HG03521 (cell line): Measurements from ENCODE around the gene EFS.
"Not testable (repeated sequence)": the region's sequence is repeated elsewhere in the genome, so short reads cannot be mapped to it uniquely, and the experiment has no call there.

Experiments used
- ATAC-seq: cut with Tn5 transposase; IDR thresholded peaks from one replicate; pipeline ENCODE4 v1.9.1; 2021; ENCODE audit warnings: mild to moderate bottlenecking, moderate library complexity; ENCODE audit not compliant: unreplicated experiment

Gene EFS

GRCh38 chr14:23339506-23340268 is 25.3 kb downstream of the EFS start:
- no peak for ATAC-seq

DNA sequence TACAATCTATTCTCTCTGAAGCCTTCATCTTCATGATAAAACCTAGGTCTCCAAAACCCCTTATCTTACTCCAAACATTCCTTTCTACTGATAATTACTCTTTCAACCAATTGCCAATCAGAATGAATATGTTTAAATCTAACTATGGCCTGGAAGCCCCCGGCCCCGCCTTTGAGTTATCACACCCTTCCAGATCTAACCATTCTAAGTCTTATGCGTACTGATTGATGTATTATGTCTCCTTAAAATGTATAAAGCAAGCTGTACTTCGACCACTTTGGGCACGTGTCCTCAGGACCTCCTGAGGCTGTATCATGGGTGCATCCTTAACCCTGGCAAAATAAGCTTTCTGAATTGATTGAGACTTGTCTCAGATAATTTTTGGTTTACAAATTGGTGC is 29.3 kb downstream of the EFS start:
- ATAC-seq = no peak

DNA sequence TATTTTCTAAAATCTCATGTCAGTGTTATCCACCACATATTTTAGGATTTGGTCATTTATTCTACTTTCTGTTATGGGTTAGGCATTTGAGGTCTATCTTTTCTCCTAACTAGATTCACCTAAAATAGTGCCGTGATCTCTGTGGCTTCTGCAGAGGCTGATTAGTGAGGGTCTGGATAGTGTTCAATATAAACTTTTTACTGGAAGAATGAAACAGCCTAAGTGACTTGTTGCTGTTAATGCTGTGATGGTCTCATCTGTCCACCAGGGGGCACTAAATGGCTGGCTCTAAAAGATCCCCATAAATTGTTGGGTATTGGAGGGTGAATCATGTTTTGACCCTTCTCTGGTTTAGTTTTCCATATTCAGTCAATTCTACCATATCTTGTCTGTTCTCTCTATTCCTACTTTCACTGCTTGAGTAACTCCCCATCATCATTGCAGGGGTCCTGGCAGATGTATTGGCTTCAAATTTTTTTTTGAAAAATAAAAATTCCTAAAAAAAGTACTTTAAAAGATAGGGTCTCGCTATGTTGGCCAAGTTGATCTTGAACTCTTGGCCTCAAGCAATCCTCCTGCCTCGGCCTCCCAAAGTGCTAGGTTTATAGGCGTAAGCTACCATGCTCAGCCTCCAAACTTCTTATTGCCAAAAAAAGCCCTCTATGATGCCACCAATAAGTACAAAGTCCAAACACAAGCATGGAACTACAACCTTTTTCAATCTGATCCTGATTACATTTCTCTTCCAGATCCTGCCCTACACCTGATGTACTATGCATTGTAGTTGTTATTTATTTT is 36.8 kb downstream of the EFS start:
- no peak for ATAC-seq

- no peak for ATAC-seq
These were observed 38.3 kb downstream of the EFS start for GRCh38 chr14:23326491-23327332.

GRCh38 chr14:23325746-23326145 is 39.2 kb downstream of the EFS start:
- ATAC-seq = not testable (repeated sequence)

- ATAC-seq = no peak
These were observed 40.0 kb downstream of the EFS start for GRCh38 chr14:23324993-23325392.

DNA sequence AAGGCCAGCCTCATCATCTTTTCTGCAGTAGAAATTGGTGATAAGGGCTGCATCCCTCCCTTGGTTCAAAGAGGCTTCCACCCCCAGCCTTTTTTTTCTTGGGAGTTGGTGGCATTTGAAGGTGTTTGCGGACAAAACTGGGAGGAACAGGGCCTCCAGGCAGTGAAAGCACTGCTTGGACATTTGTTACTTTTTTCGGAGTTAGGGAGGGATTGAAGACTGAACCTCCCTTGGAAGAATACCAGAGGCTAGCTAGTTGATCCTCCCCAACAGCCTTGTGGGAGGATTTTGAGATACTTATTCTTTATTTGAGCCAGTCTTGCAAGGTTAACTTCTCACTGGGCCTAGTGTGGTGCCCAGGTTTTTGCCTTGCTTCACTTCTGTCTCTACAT is 40.5 kb downstream of the EFS start:
- no peak for ATAC-seq

- ATAC-seq = no peak
These were observed 41.0 kb downstream of the EFS start for GRCh38 chr14:23323838-23324454.

GRCh38 chr14:23322568-23323517 is 42.1 kb downstream of the EFS start:
- no peak for ATAC-seq

- ATAC-seq = peak; percentile 13
These were observed 43.1 kb downstream of the EFS start for GRCh38 chr14:23321572-23322547.

DNA sequence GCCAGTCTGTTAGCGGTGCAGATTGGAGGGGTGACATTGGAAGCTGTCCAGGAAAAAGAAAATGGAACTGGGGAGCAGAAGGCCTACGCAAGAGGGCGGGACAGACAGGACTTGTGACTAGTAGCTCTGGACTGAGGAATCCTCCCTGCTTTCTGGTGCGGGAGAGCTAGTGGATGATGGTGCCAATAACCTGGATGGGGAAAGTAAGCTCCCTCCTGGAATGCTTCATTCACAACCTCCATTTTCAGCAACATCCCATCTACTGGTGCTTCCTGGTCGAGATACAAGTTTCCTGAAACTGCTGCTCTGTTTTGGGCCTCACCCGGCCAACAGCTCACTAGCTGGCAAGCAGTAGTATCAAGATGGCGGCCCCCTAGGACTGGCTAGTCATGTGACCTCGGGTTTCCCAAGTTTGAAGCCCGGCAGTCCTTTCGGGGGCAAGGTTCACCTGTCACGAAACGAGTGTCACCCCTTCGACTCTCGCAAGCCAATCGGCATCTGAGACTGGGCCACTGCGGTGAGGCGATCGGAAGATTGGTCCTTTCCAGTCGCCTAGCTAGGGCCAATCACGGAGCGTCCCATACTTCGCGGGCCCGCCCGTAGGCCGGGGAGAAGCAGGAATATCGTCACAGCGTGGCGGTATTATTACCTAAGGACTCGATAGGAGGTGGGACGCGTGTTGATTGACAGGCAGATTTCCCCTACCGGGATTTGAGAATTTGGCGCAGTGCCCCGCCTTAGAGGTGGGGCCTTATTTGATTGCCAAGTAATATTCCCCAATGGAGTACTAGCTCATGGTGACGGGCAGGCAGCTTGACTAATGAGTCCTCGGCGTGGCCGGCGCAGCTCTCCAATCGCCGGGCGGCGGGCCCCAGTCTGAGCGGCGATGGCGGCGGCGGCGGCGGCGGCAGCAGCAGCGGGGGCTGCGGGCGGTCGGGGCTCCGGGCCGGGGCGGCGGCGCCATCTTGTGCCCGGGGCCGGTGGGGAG is 44.1 kb downstream of the EFS start, which contains the start of gene PABPN1:
Gene PABPN1, plus strand, starts transcription at position 874 of the 988 bp plus-strand sequence. Its CDS starts 13 bp downstream, at position 887.
- peak; percentile 83 for ATAC-seq

- ATAC-seq = no peak
These were observed 45.0 kb downstream of the EFS start for GRCh38 chr14:23319746-23320583.

DNA sequence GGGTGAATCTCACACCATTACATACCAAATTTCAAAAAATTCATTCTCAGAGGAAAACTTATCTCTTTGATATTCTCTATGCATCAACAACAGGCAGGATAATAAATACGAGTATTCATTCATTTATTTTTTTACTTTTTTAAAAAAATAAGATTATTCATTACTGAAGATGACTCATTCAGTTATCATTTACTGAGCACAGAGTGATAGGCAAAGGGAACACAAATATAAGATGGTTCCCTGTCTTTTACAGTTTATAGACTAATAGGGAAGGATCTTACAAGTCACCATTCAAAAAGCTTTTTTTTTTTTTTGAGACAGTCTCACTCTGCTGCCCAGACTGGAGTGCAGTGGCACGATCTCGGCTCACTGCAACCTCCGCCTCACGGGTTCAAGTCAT is 48.7 kb downstream of the EFS start:
- no peak for ATAC-seq

DNA sequence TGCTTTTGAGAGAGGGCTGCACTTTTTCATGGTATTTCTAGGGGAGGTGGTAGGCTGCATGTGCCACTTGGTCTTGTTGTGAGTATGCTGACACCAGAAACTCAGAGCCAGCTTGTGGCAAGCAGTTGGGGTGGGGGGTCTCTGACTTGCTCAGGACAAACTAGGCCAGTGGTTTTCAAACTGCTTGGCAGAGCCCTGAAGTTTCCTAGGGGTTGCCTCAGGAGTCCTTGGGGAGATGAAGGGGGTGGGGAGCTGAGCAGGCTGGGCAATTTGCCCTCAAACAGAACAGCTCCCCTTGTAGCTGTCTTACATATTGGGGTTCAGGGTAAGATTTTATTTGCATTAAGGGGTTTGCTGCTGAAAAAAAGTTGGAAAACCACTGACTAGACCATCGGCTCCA is 54.4 kb downstream of the EFS start:
- no peak for ATAC-seq

DNA sequence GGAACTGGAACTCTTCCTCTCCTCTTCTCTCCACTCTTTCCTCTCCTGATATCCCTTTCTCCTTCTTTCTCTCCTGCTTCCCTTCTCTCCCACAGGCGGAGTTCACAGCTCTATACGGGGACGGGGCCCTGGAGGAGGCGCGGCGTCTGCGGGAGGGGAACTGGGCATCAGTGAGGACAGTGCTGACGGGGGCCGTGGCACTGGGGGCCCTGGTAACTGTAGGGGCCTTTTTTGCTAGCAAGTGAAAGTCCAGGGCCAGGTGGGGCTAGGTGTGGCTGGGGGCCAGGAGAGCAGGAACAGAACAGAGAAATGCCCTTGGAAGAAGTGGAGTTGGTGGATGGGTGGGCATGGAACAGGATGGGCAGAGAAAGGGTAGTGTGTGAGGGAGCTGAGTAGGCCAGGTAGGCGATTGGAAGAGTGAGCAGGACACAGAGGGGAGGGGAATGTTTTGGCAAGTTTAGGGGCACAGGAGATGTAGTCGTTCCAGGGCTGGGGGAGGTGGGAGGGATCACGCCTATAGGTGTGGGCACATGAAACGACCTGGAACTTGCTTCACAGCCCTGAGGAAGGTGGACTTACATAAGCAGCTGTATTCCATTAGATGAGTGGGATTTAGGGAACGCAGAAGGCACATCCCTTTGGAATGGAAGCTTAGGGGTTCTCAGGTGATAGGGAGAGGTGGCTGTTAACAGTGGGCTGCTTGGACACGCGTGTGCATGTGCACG is 56.1 kb downstream of the EFS start:
- ATAC-seq = no peak
